CD4-positive, alpha-beta T cell (primary cell): ENCODE data around the gene FNDC7. TPM values are rescaled to one million over a fixed set of nuclear protein-coding genes. Genes with fewer than 3 reads are reported as not detected.
"Not testable (repeated sequence)": the region's sequence is repeated elsewhere in the genome, so short reads cannot be mapped to it uniquely, and the experiment has no call there.

ENCODE experiments used
- ATAC-seq: fragments of 200-7000 bp; cut with Tn5 transposase; one replicate; pipeline ENCODE4 v1.10.0; 2022; ENCODE audit warnings: mild to moderate bottlenecking; ENCODE audit not compliant: poor library complexity
- CTCF ChIA-PET: fragments of 350-600 bp; sonication (Branson Sonifier 250); formaldehyde crosslinking; loops from one replicate; lab custom pipeline; 2021; ENCODE audit warnings: antibody characterized with exemption, inconsistent platforms; lab: Charles Lee
- POLR2A ChIA-PET: fragments of 350-600 bp; sonication (Branson Sonifier 250); formaldehyde crosslinking; loops from one replicate; lab custom pipeline; 2021; ENCODE audit warnings: antibody characterized with exemption, inconsistent platforms; lab: Charles Lee
- DNase-seq, 14 experiments: peaks; one replicate each; pipeline ENCODE4 v3.0.0-alpha.2; 2013 to 2020; ENCODE audit warnings: mixed read lengths in 2 of 14
- H3K27ac ChIP-seq, 2 donors: one replicate each; pipeline versions ENCODE4 v1.5.1 to v1.7.0; 2013; ENCODE audit warnings: low read length in 2 of 2, low read depth in 1 of 2, mild to moderate bottlenecking in 1 of 2
- H3K27me3 ChIP-seq, 2 experiments: 1 replicate in 1 of 2; 2 replicates in 1 of 2; pipeline versions ENCODE4 v1.6.1 to v1.7.0; 2013; ENCODE audit warnings: low read length in 2 of 2, control low read depth in 1 of 2, mild to moderate bottlenecking in 1 of 2, moderate library complexity in 1 of 2; ENCODE audit not compliant: insufficient read depth in 2 of 2, control insufficient read depth in 1 of 2
- H3K36me3 ChIP-seq: one replicate; pipeline ENCODE4 v1.6.1; 2013; ENCODE audit warnings: low read length, control low read depth; ENCODE audit not compliant: insufficient read depth
- H3K4me1 ChIP-seq: one replicate; pipeline ENCODE4 v1.6.1; 2013; ENCODE audit warnings: low read length, control low read depth; ENCODE audit not compliant: insufficient read depth
- H3K4me3 ChIP-seq: one replicate; pipeline ENCODE4 v1.5.1; 2013; ENCODE audit warnings: mild to moderate bottlenecking, low read length, moderate library complexity
- H3K9me3 ChIP-seq, 2 experiments: 1 replicate in 1 of 2; 2 replicates in 1 of 2; pipeline versions ENCODE4 v1.6.1 to v1.7.0; 2013; ENCODE audit warnings: low read length in 2 of 2, mild to moderate bottlenecking in 2 of 2, control low read depth in 1 of 2, moderate library complexity in 1 of 2; ENCODE audit not compliant: control insufficient read depth in 1 of 2, insufficient read depth in 1 of 2
- H3K27ac Mint-ChIP-seq: one replicate; pipeline ENCODE4 v1.8.0; 2020; ENCODE audit warnings: mixed read lengths
- H3K27me3 Mint-ChIP-seq: one replicate; pipeline ENCODE4 v1.8.0; 2021; ENCODE audit warnings: mixed read lengths
- H3K36me3 Mint-ChIP-seq: one replicate; pipeline ENCODE4 v1.8.0; 2021; ENCODE audit warnings: low read depth, mixed read lengths
- H3K4me1 Mint-ChIP-seq: one replicate; pipeline ENCODE4 v1.8.0; 2021; ENCODE audit warnings: low read depth, mixed read lengths
- H3K4me3 Mint-ChIP-seq: one replicate; pipeline ENCODE4 v1.8.0; 2020; ENCODE audit warnings: mild to moderate bottlenecking, mixed read lengths
- H3K9me3 Mint-ChIP-seq: one replicate; pipeline ENCODE4 v1.8.0; 2020; ENCODE audit warnings: mixed read lengths
- CTCF ChIP-seq: fragments of 200-600 bp; IDR thresholded peaks from one replicate; pipeline ENCODE4 v1.8.0; 2022; ENCODE audit warnings: antibody characterized with exemption, mild to moderate bottlenecking
- intact Hi-C, 2 experiments: fragments of 100-400 bp; cut with DNase I in 1 of 2; cut with micrococcal nuclease in 1 of 2; formaldehyde crosslinking; loops; one replicate each; pipeline versions ENCODE4 v1.15.1 to v1.9.0; 2023 to 2025; cut with DNase I, micrococcal nuclease
- total RNA-seq, 174 experiments: library from RNA in 2 of 174; stranded (reverse) in 2 of 174; gene quantifications; one replicate each; pipeline ENCODE4 v1.2.3 and lab custom pipeline; 2021 to 2026

FNDC7 gene
- total RNA-seq, 2 experiments from 2014 or later = 0.19 to 0.42 TPM

GRCh38 chr1:108779455-108779854, 66.7 kb downstream of the FNDC7 start:
- H3K27me3 ChIP-seq = no peaks in the 10 kb centered on the region
- H3K27ac ChIP-seq = no peak overlapping the region
- peaks cover 0 to 4% of the 10 kb centered on the region in 2 experiments for H3K9me3 ChIP-seq
- H3K9me3 Mint-ChIP-seq = peaks cover 1% of the 10 kb centered on the region
- no peak for ATAC-seq
- no peak for DNase-seq
- POLR2A ChIA-PET = no interaction called here
- peaks cover 74% of the 10 kb centered on the region for H3K36me3 ChIP-seq
- peaks cover 82% of the 10 kb centered on the region for H3K36me3 Mint-ChIP-seq
- no peak overlapping the region for H3K4me3 ChIP-seq
- CTCF ChIA-PET = no interaction called here
- H3K4me1 Mint-ChIP-seq = no peaks in the 10 kb centered on the region
- intact Hi-C loops = no loop called here
- H3K27ac Mint-ChIP-seq = no peak overlapping the region
- TF ChIP-seq CTCF = no peak
- H3K4me3 Mint-ChIP-seq = no peak overlapping the region
- no peaks in the 10 kb centered on the region for H3K27me3 Mint-ChIP-seq
- H3K4me1 ChIP-seq = no peaks in the 10 kb centered on the region

GRCh38 chr1:108780937-108781574, 68.3 kb downstream of the FNDC7 start:
- CTCF ChIA-PET = no interaction called here
- Mint-ChIP-seq H3K36me3 (peaks cover 83% of the 10 kb centered on the region), H3K27ac (no peak overlapping the region), H3K9me3 (peaks cover 9% of the 10 kb centered on the region), H3K27me3 (no peaks in the 10 kb centered on the region), H3K4me1 (no peaks in the 10 kb centered on the region), H3K4me3 (no peak overlapping the region)
- no peak for DNase-seq
- Histone ChIP-seq H3K36me3 (peaks cover 76% of the 10 kb centered on the region), H3K9me3 (peaks cover 9 to 19% of the 10 kb centered on the region in 2 experiments), H3K27me3 (no peaks in the 10 kb centered on the region), H3K4me1 (no peaks in the 10 kb centered on the region), H3K4me3 (no peak overlapping the region), H3K27ac (no peak overlapping the region)
- no peak for ATAC-seq
- intact Hi-C loops = no loop called here
- POLR2A ChIA-PET = no interaction called here
- no peak for TF ChIP-seq CTCF

DNA sequence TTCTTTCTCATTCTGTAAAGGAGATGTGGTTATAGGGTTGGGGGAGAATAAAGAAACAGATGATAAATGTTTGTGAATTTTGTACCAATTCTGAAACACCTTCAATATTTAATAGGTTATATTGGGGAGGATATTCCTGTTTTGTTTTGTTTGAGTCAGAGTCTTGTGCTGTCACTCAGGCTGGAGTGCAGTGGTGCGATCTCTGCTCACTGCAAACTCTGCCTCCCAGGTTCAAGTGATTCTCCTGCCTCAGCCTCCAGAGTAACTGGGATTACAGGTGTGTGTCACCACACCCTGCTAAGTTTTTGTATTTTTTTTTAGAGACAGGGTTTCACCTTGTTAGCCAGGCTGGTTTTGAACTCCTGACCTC, 68.9 kb downstream of the FNDC7 start:
- ATAC-seq, H3K27me3 ChIP-seq, H3K4me1 ChIP-seq, intact Hi-C loops, H3K4me3 Mint-ChIP-seq, H3K27ac ChIP-seq, H3K27me3 Mint-ChIP-seq, CTCF ChIA-PET, H3K27ac Mint-ChIP-seq, H3K4me1 Mint-ChIP-seq, POLR2A ChIA-PET, DNase-seq, H3K4me3 ChIP-seq: not testable (repeated sequence)
- Histone ChIP-seq H3K9me3 (peaks cover 9 to 19% of the 10 kb centered on the region in 2 experiments), H3K36me3 (peaks cover 76% of the 10 kb centered on the region)
- H3K9me3 Mint-ChIP-seq = peaks cover 10% of the 10 kb centered on the region
- H3K36me3 Mint-ChIP-seq = peaks cover 84% of the 10 kb centered on the region

DNA sequence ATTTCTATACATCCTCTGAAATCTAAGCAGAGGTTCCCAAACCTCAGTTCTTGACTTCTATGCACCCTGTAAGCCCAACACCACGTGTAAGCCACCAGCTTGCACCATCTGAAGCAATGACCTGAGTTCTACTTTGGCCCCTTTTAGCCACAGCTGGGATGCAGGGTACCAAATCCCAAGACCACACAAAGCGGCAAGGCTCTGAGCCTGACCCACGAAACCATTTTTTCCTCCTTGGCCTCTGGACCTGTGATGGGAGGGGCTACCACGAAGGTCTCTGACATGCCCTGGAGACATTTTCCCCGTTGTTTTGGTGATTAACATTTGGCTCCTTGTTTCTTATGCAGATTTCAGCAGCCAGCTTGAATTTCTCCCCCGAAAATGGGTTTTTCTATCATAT, 72.6 kb downstream of the FNDC7 start:
- ChIA-PET CTCF (no interaction called here), POLR2A (no interaction called here)
- ATAC-seq (no peak), DNase-seq (no peak)
- intact Hi-C loops = no loop called here
- Histone ChIP-seq H3K27me3 (no peaks in the 10 kb centered on the region), H3K36me3 (peaks cover 54% of the 10 kb centered on the region), H3K27ac (no peak overlapping the region), H3K4me1 (no peaks in the 10 kb centered on the region), H3K4me3 (no peak overlapping the region), H3K9me3 (peaks cover 9 to 19% of the 10 kb centered on the region in 2 experiments)
- peaks cover 10% of the 10 kb centered on the region for H3K9me3 Mint-ChIP-seq
- no peak for TF ChIP-seq CTCF
- peaks cover 93% of the 10 kb centered on the region for H3K36me3 Mint-ChIP-seq
- no peaks in the 10 kb centered on the region for H3K27me3 Mint-ChIP-seq
- no peaks in the 10 kb centered on the region for H3K4me1 Mint-ChIP-seq
- no peak overlapping the region for H3K27ac Mint-ChIP-seq
- no peak overlapping the region for H3K4me3 Mint-ChIP-seq
